B cell (primary cell): ENCODE data around the gene SLCO3A1. TPM values are rescaled to one million over a fixed set of nuclear protein-coding genes. Genes with fewer than 3 reads are reported as not detected.

Experiments used
- ATAC-seq: fragments of 200-7000 bp; cut with Tn5 transposase; one replicate; pipeline ENCODE4 v1.10.0; 2021; ENCODE audit warnings: low read depth, mild to moderate bottlenecking, moderate number of reproducible peaks, moderate library complexity
- CTCF ChIA-PET: fragments of 350-600 bp; sonication (Branson Sonifier 250); formaldehyde crosslinking; loops from one replicate; lab custom pipeline; 2021; ENCODE audit warnings: antibody characterized with exemption, inconsistent platforms; lab: Charles Lee
- POLR2A ChIA-PET: fragments of 350-600 bp; sonication (Branson Sonifier 250); formaldehyde crosslinking; loops from one replicate; lab custom pipeline; 2021; ENCODE audit warnings: antibody characterized with exemption; lab: Charles Lee
- DNase-seq: peaks from one replicate; pipeline ENCODE4 v3.0.0; 2013
- H2AFZ ChIP-seq: 2 replicates; pipeline ENCODE4 v1.6.1; 2012; ENCODE audit warnings: mild to moderate bottlenecking, low read depth, low read length; ENCODE audit not compliant: insufficient read depth, poor library complexity, severe bottlenecking
- H3K27ac ChIP-seq, 2 donors: 1 replicate in 1 of 2; 2 replicates in 1 of 2; pipeline ENCODE4 v1.5.1; 2012 to 2013; ENCODE audit warnings: low read length in 2 of 2, mild to moderate bottlenecking in 2 of 2, moderate library complexity in 1 of 2
- H3K27me3 ChIP-seq, 4 experiments: fragments of 200-600 bp in 1 of 4; sonication (generic) in 1 of 4; replicated peaks in 1 of 4; 1 replicate in 2 of 4; 2 replicates in 2 of 4; pipeline versions ENCODE4 v1.6.1 to v1.7.0; 2013 to 2016; ENCODE audit warnings: low read length in 3 of 4, mild to moderate bottlenecking in 2 of 4, mixed read lengths in 1 of 4, moderate library complexity in 1 of 4; ENCODE audit not compliant: insufficient read depth in 4 of 4, control insufficient read depth in 3 of 4; ENCODE audit errors: control extremely low read depth in 1 of 4
- H3K36me3 ChIP-seq, 2 experiments: replicated peaks in 1 of 2; 1 replicate in 1 of 2; 2 replicates in 1 of 2; pipeline versions ENCODE4 v1.6.1 to v1.7.1; 2013; ENCODE audit warnings: low read length in 1 of 2; ENCODE audit not compliant: insufficient read depth in 2 of 2, control insufficient read depth in 1 of 2; ENCODE audit errors: control extremely low read depth in 1 of 2, extremely low read depth in 1 of 2
- H3K4me1 ChIP-seq, 2 donors: fragments of 200-600 bp in 1 of 2; sonication (generic) in 1 of 2; 1 replicate in 1 of 2; 2 replicates in 1 of 2; pipeline versions ENCODE4 v1.5.1 to v1.6.1; 2013 to 2017; ENCODE audit warnings: low read length in 2 of 2; ENCODE audit not compliant: control insufficient read depth in 2 of 2, insufficient read depth in 2 of 2
- H3K4me2 ChIP-seq: replicated peaks from 2 replicates; pipeline ENCODE3; 2012; ENCODE audit warnings: mild to moderate bottlenecking, low read depth, low read length; ENCODE audit not compliant: poor library complexity, severe bottlenecking
- H3K4me3 ChIP-seq, 5 experiments: fragments of 200-600 bp in 1 of 5; sonication (generic) in 1 of 5; 1 replicate in 3 of 5; 2 replicates in 2 of 5; pipeline versions ENCODE4 v1.5.1 to v1.7.0; 2011 to 2016; ENCODE audit warnings: low read length in 4 of 5, mild to moderate bottlenecking in 4 of 5, low read depth in 2 of 5, control low read depth in 1 of 5, moderate library complexity in 1 of 5; ENCODE audit not compliant: insufficient read depth in 1 of 5; ENCODE audit errors: control extremely low read depth in 1 of 5, extremely low read depth in 1 of 5
- H3K79me2 ChIP-seq: fragments of 200-600 bp; sonication (generic); one replicate; pipeline ENCODE4 v1.6.0; 2016; ENCODE audit warnings: low read length; ENCODE audit not compliant: control insufficient read depth, insufficient read depth
- H3K9ac ChIP-seq: fragments of 200-600 bp; sonication (generic); 2 replicates; pipeline ENCODE4 v1.6.1; 2017; ENCODE audit warnings: mild to moderate bottlenecking, low read length, moderate library complexity
- H3K9me3 ChIP-seq, 3 donors: one replicate each; pipeline versions ENCODE4 v1.6.1 to v1.7.1; 2013; ENCODE audit warnings: low read length in 2 of 3; ENCODE audit not compliant: control insufficient read depth in 2 of 3, insufficient read depth in 1 of 3; ENCODE audit errors: control extremely low read depth in 1 of 3
- H4K20me1 ChIP-seq: 2 replicates; pipeline ENCODE4 v1.6.0; 2012; ENCODE audit warnings: mild to moderate bottlenecking, low read length; ENCODE audit not compliant: insufficient read depth, control insufficient read depth, poor library complexity, severe bottlenecking
- H3K27ac Mint-ChIP-seq: one replicate; pipeline ENCODE4 v1.8.0; 2021; ENCODE audit warnings: mixed read lengths
- H3K27me3 Mint-ChIP-seq: one replicate; pipeline ENCODE4 v1.8.0; 2021; ENCODE audit warnings: mixed read lengths
- H3K4me1 Mint-ChIP-seq: one replicate; pipeline ENCODE4 v1.8.0; 2021; ENCODE audit warnings: mixed read lengths
- H3K4me3 Mint-ChIP-seq: one replicate; pipeline ENCODE4 v1.8.0; 2021; ENCODE audit warnings: mixed read lengths
- H3K9me3 Mint-ChIP-seq: one replicate; pipeline ENCODE4 v1.8.0; 2022; ENCODE audit warnings: mixed read lengths; ENCODE audit not compliant: insufficient read depth
- EZH2 ChIP-seq: IDR thresholded peaks from 2 replicates; pipeline ENCODE4 v1.6.1; 2012; ENCODE audit warnings: borderline replicate concordance, low read depth, mild to moderate bottlenecking, moderate library complexity, low read length; ENCODE audit not compliant: insufficient read depth, poor library complexity, severe bottlenecking
- WGBS: methylation state at CpG from one replicate; pipeline ENCODE4 v1.1.5; 2013; ENCODE audit warnings: missing lambda C conversion rate; ENCODE audit not compliant: insufficient coverage; 5-methylcytosine and 5-hydroxymethylcytosine counted together
- intact Hi-C: fragments of 100-400 bp; cut with micrococcal nuclease; formaldehyde crosslinking; loops from one replicate; pipeline ENCODE4 v1.10.0; 2022
- polyA plus RNA-seq: library from polyadenylated mRNA; depleted of rRNA; stranded (reverse); fragments of >200 nt; gene quantifications from 2 replicates; pipeline ENCODE4 v1.2.3, GENCODE V29; 2012
- total RNA-seq, 2 donors: library from RNA; stranded (reverse); fragments of 120-200 nt in 1 of 2; gene quantifications; 1 replicate in 1 of 2; 2 replicates in 1 of 2; pipeline versions ENCODE4 v1.2.3 to v1.2.4, GENCODE V29; 2013 to 2022
- TF ChIP-seq, protein P1 (sequence below): fragments of 200-600 bp; IDR thresholded peaks from one replicate; pipeline ENCODE4 v1.8.0; 2022; ENCODE audit warnings: antibody characterized with exemption, mild to moderate bottlenecking

The SLCO3A1 gene
- total and polyA plus RNA-seq, 2 donors (not counting 1 experiment from before 2014, with no cell fraction given) = 0.99 to 2.3 TPM

DNA sequence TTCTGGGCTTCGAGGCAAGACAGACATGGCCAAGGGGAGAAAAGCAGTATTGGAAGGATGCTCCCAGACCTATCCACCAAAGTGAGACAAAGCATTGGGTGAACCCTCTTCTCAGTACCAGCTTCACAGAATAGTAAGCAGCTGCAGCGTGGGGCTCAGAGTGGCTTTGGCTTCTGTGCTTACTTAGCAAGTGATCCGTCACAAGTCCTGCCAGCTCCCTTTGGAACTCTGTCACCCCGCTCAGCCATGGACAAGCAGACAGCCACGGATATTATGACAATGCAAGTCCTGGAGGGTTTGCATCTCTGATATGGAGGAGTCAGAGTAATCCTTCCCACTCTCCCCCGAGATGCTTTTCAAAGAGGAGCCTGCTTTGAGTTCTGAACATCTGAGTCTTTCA is 90.8 kb downstream of the SLCO3A1 start:
- H3K27ac Mint-ChIP-seq = no peak overlapping the region
- Histone ChIP-seq H3K9ac (no peak overlapping the region), H3K79me2 (no peaks in the 10 kb centered on the region), H4K20me1 (no peaks in the 10 kb centered on the region), H2AFZ (no peak overlapping the region), H3K27ac (no peak overlapping the region), H3K4me3 (no peak overlapping the region), H3K27me3 (peaks cover 0 to 8% (median 0%) of the 10 kb centered on the region in 4 experiments), H3K36me3 (no peaks in the 10 kb centered on the region), H3K4me1 (no peaks in the 10 kb centered on the region), H3K4me2 (no peak overlapping the region), H3K9me3 (peaks cover 0 to 3% (median 0%) of the 10 kb centered on the region in 3 donors)
- no peak for ATAC-seq
- H3K4me3 Mint-ChIP-seq = no peak overlapping the region
- TF ChIP-seq EZH2 = no peak
- intact Hi-C loops = no loop called here
- no peaks in the 10 kb centered on the region for H3K9me3 Mint-ChIP-seq
- CTCF ChIA-PET = no interaction called here
- WGBS = 66% methylated on average over 4 of the region's 6 CpGs
- POLR2A ChIA-PET = no interaction called here
- no peak for DNase-seq
- H3K27me3 Mint-ChIP-seq = peaks cover 25% of the 10 kb centered on the region
- peaks cover 5% of the 10 kb centered on the region for H3K4me1 Mint-ChIP-seq

DNA sequence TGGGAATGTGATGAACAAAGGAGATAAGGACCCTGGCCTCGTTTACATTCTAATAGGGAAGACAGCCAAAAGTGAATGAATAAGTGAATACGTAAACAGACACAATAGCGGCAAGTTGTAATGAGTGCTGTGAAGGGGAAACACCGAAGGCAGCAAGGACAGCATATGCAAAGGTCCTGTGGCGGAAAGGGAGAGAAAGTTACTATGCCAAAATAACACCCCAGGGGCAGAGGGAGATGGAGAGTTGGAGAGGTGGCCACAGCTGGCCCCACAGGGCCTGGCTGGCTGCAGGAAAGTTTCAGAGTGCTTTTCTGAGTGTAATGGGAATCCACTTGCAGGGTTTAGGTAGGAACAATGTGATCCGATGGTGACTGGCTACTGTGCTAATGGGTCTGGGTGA is 91.9 kb downstream of the SLCO3A1 start:
- Histone ChIP-seq H3K4me1 (no peaks in the 10 kb centered on the region), H3K4me3 (no peak overlapping the region), H3K36me3 (no peaks in the 10 kb centered on the region), H3K9me3 (peaks cover 0 to 3% (median 0%) of the 10 kb centered on the region in 3 donors), H3K9ac (no peak overlapping the region), H3K4me2 (no peak overlapping the region), H3K27ac (no peak overlapping the region), H4K20me1 (no peaks in the 10 kb centered on the region), H3K27me3 (peaks cover 0 to 8% (median 0%) of the 10 kb centered on the region in 4 experiments), H2AFZ (no peak overlapping the region), H3K79me2 (no peaks in the 10 kb centered on the region)
- Mint-ChIP-seq H3K27ac (no peak overlapping the region), H3K4me1 (peaks cover 5% of the 10 kb centered on the region), H3K27me3 (peaks cover 25% of the 10 kb centered on the region), H3K9me3 (no peaks in the 10 kb centered on the region), H3K4me3 (no peak overlapping the region)
- TF ChIP-seq EZH2 = no peak
- TF ChIP-seq, protein P1, sequence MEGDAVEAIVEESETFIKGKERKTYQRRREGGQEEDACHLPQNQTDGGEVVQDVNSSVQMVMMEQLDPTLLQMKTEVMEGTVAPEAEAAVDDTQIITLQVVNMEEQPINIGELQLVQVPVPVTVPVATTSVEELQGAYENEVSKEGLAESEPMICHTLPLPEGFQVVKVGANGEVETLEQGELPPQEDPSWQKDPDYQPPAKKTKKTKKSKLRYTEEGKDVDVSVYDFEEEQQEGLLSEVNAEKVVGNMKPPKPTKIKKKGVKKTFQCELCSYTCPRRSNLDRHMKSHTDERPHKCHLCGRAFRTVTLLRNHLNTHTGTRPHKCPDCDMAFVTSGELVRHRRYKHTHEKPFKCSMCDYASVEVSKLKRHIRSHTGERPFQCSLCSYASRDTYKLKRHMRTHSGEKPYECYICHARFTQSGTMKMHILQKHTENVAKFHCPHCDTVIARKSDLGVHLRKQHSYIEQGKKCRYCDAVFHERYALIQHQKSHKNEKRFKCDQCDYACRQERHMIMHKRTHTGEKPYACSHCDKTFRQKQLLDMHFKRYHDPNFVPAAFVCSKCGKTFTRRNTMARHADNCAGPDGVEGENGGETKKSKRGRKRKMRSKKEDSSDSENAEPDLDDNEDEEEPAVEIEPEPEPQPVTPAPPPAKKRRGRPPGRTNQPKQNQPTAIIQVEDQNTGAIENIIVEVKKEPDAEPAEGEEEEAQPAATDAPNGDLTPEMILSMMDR = no peak
- ChIA-PET CTCF (no interaction called here), POLR2A (no interaction called here)
- intact Hi-C loops = no loop called here
- 86% methylated on average over 2 of the region's 6 CpGs for WGBS
- DNase-seq (no peak), ATAC-seq (no peak)
